K562 (cell line): ENCODE results near the gene MRPS18B. TPM values are rescaled to one million over a fixed set of nuclear protein-coding genes. Genes with fewer than 3 reads are reported as not detected.

Experiments used
- BRF1 ChIP-seq: IDR thresholded peaks from 3 replicates; pipeline ENCODE4 v1.6.1; 2011; ENCODE audit warnings: borderline replicate concordance, mild to moderate bottlenecking; ENCODE audit not compliant: insufficient read length; ENCODE audit errors: extremely low read depth
- CBFA2T3 ChIP-seq: fragments of 450-650 bp; IDR thresholded peaks from 2 replicates; pipeline ENCODE4 v1.6.1; 2017
- CBX5 ChIP-seq: IDR thresholded peaks from 2 replicates; pipeline ENCODE4 v1.6.1; 2014; ENCODE audit warnings: low read depth, borderline replicate concordance
- CXXC5 ChIP-seq: fragments of 250-450 bp; sonication (Bioruptor Pico); IDR thresholded peaks from 2 replicates; pipeline ENCODE4 v1.8.0; 2022; ENCODE audit warnings: inconsistent platforms, mild to moderate bottlenecking, moderate library complexity
- GABPB2 ChIP-seq: fragments of 250-450 bp; sonication (Bioruptor Pico); conservative IDR thresholded peaks from 2 replicates; pipeline ENCODE4 v1.5.1; 2021; ENCODE audit warnings: mild to moderate bottlenecking
- MBD2 ChIP-seq: sonication (generic); IDR thresholded peaks from 2 replicates; pipeline ENCODE4 v1.6.1; 2016; ENCODE audit warnings: low read depth, borderline replicate concordance
- MLX ChIP-seq, 2 experiments: fragments of 450-650 bp in 1 of 2; sonication (generic) in 1 of 2; formaldehyde crosslinking; conservative IDR thresholded peaks; 2 replicates each; pipeline versions ENCODE4 v1.4.0 to v1.8.1; 2020 to 2022; ENCODE audit warnings: mild to moderate bottlenecking in 1 of 2, missing genetic modification reagents in 1 of 2
- POLR2G ChIP-seq: fragments of 200-400 bp; formaldehyde crosslinking; IDR thresholded peaks from 2 replicates; pipeline ENCODE4 v1.6.1; 2017; ENCODE audit warnings: low read depth, mild to moderate bottlenecking, antibody characterized with exemption, low read length, moderate library complexity
- POU5F1 ChIP-seq: fragments of 150-350 bp; IDR thresholded peaks from 2 replicates; pipeline ENCODE4 v1.6.1; 2014; ENCODE audit warnings: borderline replicate concordance, low read length, low read depth, mild to moderate bottlenecking; ENCODE audit not compliant: partially characterized antibody
- SIRT6 ChIP-seq: IDR thresholded peaks from one replicate; pipeline ENCODE4 v1.6.1; 2012; ENCODE audit warnings: low read depth, mild to moderate bottlenecking, control low read depth, inconsistent platforms, low read length, moderate library complexity
- SNRNP70 ChIP-seq: fragments of 200-400 bp; formaldehyde crosslinking; optimal IDR thresholded peaks from 2 replicates; pipeline ENCODE3; 2017; ENCODE audit warnings: low read depth, low read length
- ZNF561 ChIP-seq: fragments of 450-650 bp; formaldehyde crosslinking; conservative IDR thresholded peaks from 2 replicates; pipeline ENCODE4 v1.4.0; 2020; ENCODE audit warnings: mild to moderate bottlenecking, moderate library complexity
- ZNF584 ChIP-seq: fragments of 200-800 bp; sonication (Bioruptor generic); IDR thresholded peaks from 2 replicates; pipeline ENCODE4 v1.6.1; 2016; ENCODE audit warnings: low read depth, mild to moderate bottlenecking, missing genetic modification characterization, missing compliant biosample characterization
- ZNF639 ChIP-seq, 2 experiments: fragments of 200-800 bp in 1 of 2; sonication (Bioruptor generic) in 1 of 2; sonication (generic) in 1 of 2; formaldehyde crosslinking in 1 of 2; IDR thresholded peaks in 1 of 2; conservative IDR thresholded peaks in 1 of 2; 2 replicates each; pipeline versions ENCODE4 v1.5.0 to v1.6.1; 2016 to 2020; ENCODE audit warnings: missing compliant biosample characterization in 1 of 2, missing genetic modification characterization in 1 of 2, missing genetic modification reagents in 1 of 2
- ZNF644 ChIP-seq: fragments of 200-800 bp; sonication (Bioruptor generic); IDR thresholded peaks from 2 replicates; pipeline ENCODE4 v1.6.1; 2016; ENCODE audit warnings: low read depth, missing genetic modification characterization, missing compliant biosample characterization
- polyA plus RNA-seq, 8 experiments: library from polyadenylated mRNA; depleted of rRNA in 4 of 8; stranded (reverse) in 5 of 8; unstranded in 3 of 8; fragments of >200 nt; fragmentation: Nextera tagmentation in 2 of 8; fragmentation: Illumina TruSeq in 1 of 8; extraction: Ambion mirVana in 2 of 8; extraction: Trizol in 1 of 8; gene quantifications; 2 replicates each; pipeline versions ENCODE4 v1.2.1 to v1.2.3, GENCODE V29; 2011 to 2014; ENCODE audit warnings: inconsistent platforms in 1 of 8, missing spikeins in 1 of 8
- total RNA-seq, 7 experiments: library from RNA; depleted of rRNA in 6 of 7; stranded (reverse); fragments of >200 nt in 6 of 7; fragmentation: Illumina TruSeq in 2 of 7; extraction: Trizol in 2 of 7; gene quantifications; 2 replicates each; pipeline versions ENCODE4 v1.2.1 to v1.2.3, GENCODE V29; 2011 to 2021; ENCODE audit warnings: low replicate concordance in 1 of 7
- TF ChIP-seq, protein P1 (sequence below): fragments of 450-650 bp; conservative IDR thresholded peaks from 2 replicates; pipeline ENCODE4 v1.6.1; 2016; ENCODE audit warnings: missing genetic modification characterization, low read depth, mild to moderate bottlenecking, missing compliant biosample characterization, moderate library complexity
- TF ChIP-seq, protein P2 (sequence below), 2 experiments: IDR thresholded peaks in 1 of 2; conservative IDR thresholded peaks in 1 of 2; 2 replicates each; pipeline ENCODE4 v1.6.1; 2016; ENCODE audit warnings: low read depth in 2 of 2, mild to moderate bottlenecking in 1 of 2, missing compliant biosample characterization in 1 of 2, missing genetic modification characterization in 1 of 2, moderate library complexity in 1 of 2
- TF ChIP-seq, protein P3 (sequence below): sonication (generic); formaldehyde crosslinking; IDR thresholded peaks from 2 replicates; pipeline ENCODE4 v1.8.0; 2022; ENCODE audit warnings: mild to moderate bottlenecking, missing genetic modification reagents

MRPS18B gene
- total and polyA plus RNA-seq, 9 of the 15 experiments (the other 6 are each of a cell fraction or from before 2014, with no cell fraction given), result 132 to 383 (median 178) TPM

GRCh38 chr6:30571075-30571761 is 46.4 kb upstream of the MRPS18B start, which contains the start of gene ABCF1 (continued):
- TF ChIP-seq, protein P1, sequence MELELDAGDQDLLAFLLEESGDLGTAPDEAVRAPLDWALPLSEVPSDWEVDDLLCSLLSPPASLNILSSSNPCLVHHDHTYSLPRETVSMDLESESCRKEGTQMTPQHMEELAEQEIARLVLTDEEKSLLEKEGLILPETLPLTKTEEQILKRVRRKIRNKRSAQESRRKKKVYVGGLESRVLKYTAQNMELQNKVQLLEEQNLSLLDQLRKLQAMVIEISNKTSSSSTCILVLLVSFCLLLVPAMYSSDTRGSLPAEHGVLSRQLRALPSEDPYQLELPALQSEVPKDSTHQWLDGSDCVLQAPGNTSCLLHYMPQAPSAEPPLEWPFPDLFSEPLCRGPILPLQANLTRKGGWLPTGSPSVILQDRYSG (tag), result no peak
- TF ChIP-seq MBD2, result peak; percentile 84
- peak; percentile 25; the same call in 1 of the 2 replicates for TF ChIP-seq CBFA2T3
- TF ChIP-seq ZNF639 (CRISPR knock-in tag; conservative IDR thresholded peaks at IDR 0.05 in 1 of 2, IDR thresholded peaks at IDR 0.05 in 1 of 2), result peak in 1 of 2 experiments; percentile 92; a peak in 2 of 4 replicates
- TF ChIP-seq ZNF644 (tag), result no peak
- TF ChIP-seq POU5F1, result no peak
- TF ChIP-seq BRF1, result no peak
- TF ChIP-seq, protein P2, sequence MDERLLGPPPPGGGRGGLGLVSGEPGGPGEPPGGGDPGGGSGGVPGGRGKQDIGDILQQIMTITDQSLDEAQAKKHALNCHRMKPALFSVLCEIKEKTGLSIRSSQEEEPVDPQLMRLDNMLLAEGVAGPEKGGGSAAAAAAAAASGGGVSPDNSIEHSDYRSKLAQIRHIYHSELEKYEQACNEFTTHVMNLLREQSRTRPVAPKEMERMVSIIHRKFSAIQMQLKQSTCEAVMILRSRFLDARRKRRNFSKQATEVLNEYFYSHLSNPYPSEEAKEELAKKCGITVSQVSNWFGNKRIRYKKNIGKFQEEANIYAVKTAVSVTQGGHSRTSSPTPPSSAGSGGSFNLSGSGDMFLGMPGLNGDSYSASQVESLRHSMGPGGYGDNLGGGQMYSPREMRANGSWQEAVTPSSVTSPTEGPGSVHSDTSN (CRISPR knock-in tag; IDR thresholded peaks at IDR 0.05; ENCODE audit: low read depth), result no peak
- TF ChIP-seq, protein P2 (tag; conservative IDR thresholded peaks at IDR 0.05; ENCODE audit: low read depth), result no peak
- peak; percentile 81; the same call in 1 of the 2 replicates for TF ChIP-seq ZNF584 (CRISPR knock-in tag)
- TF ChIP-seq ZNF561 (CRISPR knock-in tag), result no peak
- no peak for TF ChIP-seq SIRT6
- TF ChIP-seq GABPB2 (CRISPR knock-in tag), result no peak
- TF ChIP-seq MLX (CRISPR knock-in tag; conservative IDR thresholded peaks at IDR 0.05), result no peak
- TF ChIP-seq SNRNP70, result no peak
- peak; percentile 98 for TF ChIP-seq CXXC5 (CRISPR knock-in tag)
- peak; percentile 98 for TF ChIP-seq POLR2G
- no peak for TF ChIP-seq CBX5
- TF ChIP-seq, protein P3, sequence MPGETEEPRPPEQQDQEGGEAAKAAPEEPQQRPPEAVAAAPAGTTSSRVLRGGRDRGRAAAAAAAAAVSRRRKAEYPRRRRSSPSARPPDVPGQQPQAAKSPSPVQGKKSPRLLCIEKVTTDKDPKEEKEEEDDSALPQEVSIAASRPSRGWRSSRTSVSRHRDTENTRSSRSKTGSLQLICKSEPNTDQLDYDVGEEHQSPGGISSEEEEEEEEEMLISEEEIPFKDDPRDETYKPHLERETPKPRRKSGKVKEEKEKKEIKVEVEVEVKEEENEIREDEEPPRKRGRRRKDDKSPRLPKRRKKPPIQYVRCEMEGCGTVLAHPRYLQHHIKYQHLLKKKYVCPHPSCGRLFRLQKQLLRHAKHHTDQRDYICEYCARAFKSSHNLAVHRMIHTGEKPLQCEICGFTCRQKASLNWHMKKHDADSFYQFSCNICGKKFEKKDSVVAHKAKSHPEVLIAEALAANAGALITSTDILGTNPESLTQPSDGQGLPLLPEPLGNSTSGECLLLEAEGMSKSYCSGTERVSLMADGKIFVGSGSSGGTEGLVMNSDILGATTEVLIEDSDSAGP (CRISPR knock-in tag), result no peak
